Uterus (tissue), 2 donors: Measurements from ENCODE around the gene SHC2.

Source experiments
- POLR2A ChIP-seq, 2 donors: fragments of 450-650 bp; IDR thresholded peaks; one replicate each; pipeline ENCODE4 v1.6.1; 2016; ENCODE audit warnings: antibody characterized with exemption in 2 of 2, mild to moderate bottlenecking in 1 of 2, moderate library complexity in 1 of 2
- TF ChIP-seq, protein P1 (sequence below), 4 experiments: fragments of 200-600 bp in 2 of 4; fragments of 450-650 bp in 2 of 4; sonication (generic) in 2 of 4; IDR thresholded peaks; one replicate each; pipeline ENCODE4 v1.5.1; 2016 to 2019; ENCODE audit warnings: antibody characterized with exemption in 4 of 4, mild to moderate bottlenecking in 2 of 4, moderate library complexity in 1 of 4

DNA sequence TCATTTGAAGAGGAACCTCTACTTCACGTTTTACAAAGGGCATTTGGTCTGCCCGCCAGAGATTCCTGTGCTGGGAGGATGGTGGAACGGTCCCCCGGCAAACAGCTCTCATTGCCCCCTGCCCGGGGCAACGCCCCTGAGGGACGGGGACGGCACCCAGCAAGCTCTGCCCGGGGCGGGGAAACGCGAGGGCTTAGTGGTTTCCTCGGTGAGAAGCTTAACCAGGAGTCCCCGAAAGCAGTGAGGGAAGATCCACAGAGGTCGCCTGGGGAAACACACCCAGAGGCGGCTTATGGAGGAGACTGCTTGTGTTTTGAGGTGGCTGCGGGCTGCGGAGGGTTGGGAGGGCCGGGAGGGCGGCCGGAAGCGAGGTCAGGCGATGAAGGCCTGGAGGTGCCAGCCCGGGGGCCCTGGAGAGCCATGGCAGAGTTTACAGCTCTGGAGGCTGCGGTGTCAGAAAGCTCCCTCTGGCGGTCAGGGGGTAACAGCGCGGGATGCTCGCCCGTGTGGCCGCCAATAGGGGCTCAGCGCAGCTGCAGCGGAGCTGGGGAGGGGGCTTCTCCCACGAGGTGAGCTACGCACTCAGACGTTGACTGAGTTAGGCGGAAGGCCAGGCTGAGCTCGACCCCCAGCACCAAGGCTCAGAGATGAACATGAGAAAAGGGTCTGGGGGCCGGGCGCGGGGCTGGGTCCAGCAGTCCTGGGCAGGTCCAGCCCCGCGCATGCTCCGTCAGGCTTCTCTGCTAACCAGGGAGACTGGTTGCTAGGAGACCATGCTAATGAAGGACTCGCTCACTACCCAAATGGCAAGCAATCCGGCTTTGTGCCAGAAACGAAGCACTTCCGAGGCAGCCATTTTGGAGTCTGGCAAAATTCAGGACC lies 45.8 kb upstream of the SHC2 start:
- TF ChIP-seq, protein P1, sequence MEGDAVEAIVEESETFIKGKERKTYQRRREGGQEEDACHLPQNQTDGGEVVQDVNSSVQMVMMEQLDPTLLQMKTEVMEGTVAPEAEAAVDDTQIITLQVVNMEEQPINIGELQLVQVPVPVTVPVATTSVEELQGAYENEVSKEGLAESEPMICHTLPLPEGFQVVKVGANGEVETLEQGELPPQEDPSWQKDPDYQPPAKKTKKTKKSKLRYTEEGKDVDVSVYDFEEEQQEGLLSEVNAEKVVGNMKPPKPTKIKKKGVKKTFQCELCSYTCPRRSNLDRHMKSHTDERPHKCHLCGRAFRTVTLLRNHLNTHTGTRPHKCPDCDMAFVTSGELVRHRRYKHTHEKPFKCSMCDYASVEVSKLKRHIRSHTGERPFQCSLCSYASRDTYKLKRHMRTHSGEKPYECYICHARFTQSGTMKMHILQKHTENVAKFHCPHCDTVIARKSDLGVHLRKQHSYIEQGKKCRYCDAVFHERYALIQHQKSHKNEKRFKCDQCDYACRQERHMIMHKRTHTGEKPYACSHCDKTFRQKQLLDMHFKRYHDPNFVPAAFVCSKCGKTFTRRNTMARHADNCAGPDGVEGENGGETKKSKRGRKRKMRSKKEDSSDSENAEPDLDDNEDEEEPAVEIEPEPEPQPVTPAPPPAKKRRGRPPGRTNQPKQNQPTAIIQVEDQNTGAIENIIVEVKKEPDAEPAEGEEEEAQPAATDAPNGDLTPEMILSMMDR (IDR thresholded peaks at IDR 0.05), result peak; percentile 97 to 99 (median 98)
- TF ChIP-seq POLR2A (IDR thresholded peaks at IDR 0.05), result peak in 1 of 2 donors; percentile 36
